Neural progenitor cell (in vitro differentiated cells): ENCODE results near the gene TMBIM6.

Experiments
- CTCF ChIP-seq: fragments of 200-600 bp; sonication (generic); IDR thresholded peaks from 2 replicates; pipeline ENCODE4 v1.5.1; 2017; ENCODE audit warnings: antibody characterized with exemption, mild to moderate bottlenecking
- EZH2 ChIP-seq: fragments of 200-600 bp; sonication (generic); IDR thresholded peaks from 2 replicates; pipeline ENCODE4 v1.6.1; 2017; ENCODE audit warnings: antibody characterized with exemption, mild to moderate bottlenecking, moderate library complexity
- EZH2phosphoT487 ChIP-seq: fragments of 200-600 bp; sonication (generic); IDR thresholded peaks from 2 replicates; pipeline ENCODE4 v1.6.1; 2017; ENCODE audit warnings: antibody characterized with exemption

GRCh38 chr12:49730050-49730449 lies 11.3 kb upstream of the TMBIM6 start:
- TF ChIP-seq CTCF (no peak), EZH2 (no peak), EZH2phosphoT487 (no peak)
